Astrocyte (in vitro differentiated cells and primary cell): Measurements from ENCODE around the gene CAPN7. TPM values are rescaled to one million over a fixed set of nuclear protein-coding genes. Genes with fewer than 3 reads are reported as not detected.

Experiments used
- DNase-seq: peaks from one replicate; pipeline ENCODE4 v3.0.0-alpha.2; 2010; ENCODE audit warnings: low read depth
- FAIRE-seq: peaks from 2 replicates; lab custom pipeline; 2011; peaks lifted over from hg19 to GRCh38; lab: Jason Lieb, UNC
- H2AFZ ChIP-seq: 2 replicates; pipeline ENCODE4 v1.6.0; 2012; ENCODE audit warnings: low read depth, low read length, inconsistent platforms
- H3K27ac ChIP-seq: 2 replicates; pipeline ENCODE4 v1.5.1; 2011; ENCODE audit warnings: low read depth, low read length, inconsistent platforms
- H3K27me3 ChIP-seq: 2 replicates; pipeline ENCODE4 v1.6.0; 2011; ENCODE audit warnings: low read length, inconsistent platforms; ENCODE audit not compliant: insufficient read depth
- H3K36me3 ChIP-seq: 2 replicates; pipeline ENCODE4 v1.5.1; 2011; ENCODE audit warnings: low read length, inconsistent platforms; ENCODE audit not compliant: insufficient read depth
- H3K4me1 ChIP-seq: 2 replicates; pipeline ENCODE4 v1.5.1; 2011; ENCODE audit warnings: low read length, inconsistent platforms; ENCODE audit not compliant: insufficient read depth
- H3K4me2 ChIP-seq: 2 replicates; pipeline ENCODE4 v1.6.0; 2012; ENCODE audit warnings: low read length, inconsistent platforms
- H3K4me3 ChIP-seq: 2 replicates; pipeline ENCODE4 v1.5.1; 2011; ENCODE audit warnings: low read depth, mild to moderate bottlenecking, low read length, inconsistent platforms; ENCODE audit not compliant: insufficient read depth
- H3K79me2 ChIP-seq: 2 replicates; pipeline ENCODE4 v1.6.0; 2012; ENCODE audit warnings: mild to moderate bottlenecking, low read length, inconsistent platforms; ENCODE audit not compliant: insufficient read depth
- H3K9ac ChIP-seq: 2 replicates; pipeline ENCODE4 v1.6.0; 2012; ENCODE audit warnings: mild to moderate bottlenecking, low read length, inconsistent platforms
- H3K9me3 ChIP-seq: 2 replicates; pipeline ENCODE4 v1.5.1; 2012; ENCODE audit warnings: low read depth, mild to moderate bottlenecking, low read length, inconsistent platforms; ENCODE audit not compliant: insufficient read depth
- H4K20me1 ChIP-seq: 2 replicates; pipeline ENCODE4 v1.6.0; 2012; ENCODE audit warnings: low read length, inconsistent platforms; ENCODE audit not compliant: insufficient read depth
- H3K27ac Mint-ChIP-seq: one replicate; pipeline ENCODE4 v1.8.0; 2021; ENCODE audit warnings: mild to moderate bottlenecking, mixed read lengths; ENCODE audit not compliant: unreplicated experiment
- H3K27me3 Mint-ChIP-seq: one replicate; pipeline ENCODE4 v1.8.0; 2021; ENCODE audit warnings: low read depth, mixed read lengths; ENCODE audit not compliant: unreplicated experiment
- H3K36me3 Mint-ChIP-seq: one replicate; pipeline ENCODE4 v1.8.0; 2021; ENCODE audit warnings: low read depth, mixed read lengths; ENCODE audit not compliant: unreplicated experiment
- H3K4me1 Mint-ChIP-seq: one replicate; pipeline ENCODE4 v1.8.0; 2021; ENCODE audit warnings: low read depth, mixed read lengths; ENCODE audit not compliant: unreplicated experiment
- H3K4me3 Mint-ChIP-seq: one replicate; pipeline ENCODE4 v1.8.0; 2021; ENCODE audit warnings: mild to moderate bottlenecking, moderate library complexity, mixed read lengths; ENCODE audit not compliant: unreplicated experiment
- H3K9me3 Mint-ChIP-seq: one replicate; pipeline ENCODE4 v1.8.0; 2021; ENCODE audit warnings: mild to moderate bottlenecking, mixed read lengths; ENCODE audit not compliant: unreplicated experiment
- CTCF ChIP-seq: IDR thresholded peaks from 2 replicates; pipeline ENCODE4 v1.5.1; 2011; ENCODE audit warnings: low read depth, mild to moderate bottlenecking, inconsistent platforms, low read length, moderate library complexity; ENCODE audit not compliant: insufficient read depth
- EZH2 ChIP-seq: IDR thresholded peaks from 2 replicates; pipeline ENCODE4 v1.6.1; 2012; ENCODE audit warnings: mild to moderate bottlenecking, low read length, inconsistent platforms; ENCODE audit not compliant: insufficient read depth
- total RNA-seq: library from RNA; stranded (reverse); gene quantifications from 2 replicates; pipeline ENCODE4 v1.2.1, GENCODE V29; 2021

Gene CAPN7
- total RNA-seq, 1 donor from 2014 or later = 36.8 TPM

GRCh38 chr3:15300323-15301078 is 94.5 kb downstream of the CAPN7 start:
- H3K9me3 Mint-ChIP-seq = peaks cover 2% of the 10 kb centered on the region
- no peaks in the 10 kb centered on the region for H3K27me3 ChIP-seq
- H3K4me3 ChIP-seq = no peak overlapping the region
- peaks cover 3% of the 10 kb centered on the region for H3K36me3 ChIP-seq
- no peak overlapping the region for H3K27ac Mint-ChIP-seq
- H2AFZ ChIP-seq = no peak overlapping the region
- no peak overlapping the region for H3K4me3 Mint-ChIP-seq
- FAIRE-seq (no peak), DNase-seq (peak; percentile 81)
- H3K4me1 Mint-ChIP-seq = peaks cover 8% of the 10 kb centered on the region
- H4K20me1 ChIP-seq = peaks cover 15% of the 10 kb centered on the region
- peaks cover 17% of the 10 kb centered on the region for H3K4me1 ChIP-seq
- TF ChIP-seq CTCF (no peak), EZH2 (no peak)
- no peaks in the 10 kb centered on the region for H3K9me3 ChIP-seq
- H3K79me2 ChIP-seq = peaks cover 32% of the 10 kb centered on the region
- H3K9ac ChIP-seq = no peak overlapping the region
- peak overlapping the region; percentile 2 for H3K4me2 ChIP-seq
- peak overlapping the region; percentile 32 for H3K27ac ChIP-seq
- no peaks in the 10 kb centered on the region for H3K27me3 Mint-ChIP-seq
- H3K36me3 Mint-ChIP-seq = peaks cover 41% of the 10 kb centered on the region

GRCh38 chr3:15301761-15302160 is 95.7 kb downstream of the CAPN7 start:
- no peak for DNase-seq
- Mint-ChIP-seq H3K36me3 (peaks cover 37% of the 10 kb centered on the region), H3K27me3 (no peaks in the 10 kb centered on the region), H3K4me1 (peaks cover 10% of the 10 kb centered on the region), H3K9me3 (peaks cover 5% of the 10 kb centered on the region), H3K27ac (no peak overlapping the region), H3K4me3 (no peak overlapping the region)
- H3K9ac ChIP-seq = no peak overlapping the region
- peaks cover 13% of the 10 kb centered on the region for H3K4me1 ChIP-seq
- no peaks in the 10 kb centered on the region for H3K9me3 ChIP-seq
- H3K27me3 ChIP-seq = no peaks in the 10 kb centered on the region
- H4K20me1 ChIP-seq = peaks cover 12% of the 10 kb centered on the region
- no peak overlapping the region for H3K4me3 ChIP-seq
- TF ChIP-seq EZH2 (no peak), CTCF (no peak)
- peaks cover 34% of the 10 kb centered on the region for H3K79me2 ChIP-seq
- no peak overlapping the region for H3K4me2 ChIP-seq
- FAIRE-seq = no peak
- no peak overlapping the region for H2AFZ ChIP-seq
- no peak overlapping the region for H3K27ac ChIP-seq
- H3K36me3 ChIP-seq = peaks cover 3% of the 10 kb centered on the region

Other genes with a start within 250 kb of the CAPN7 start
- 32.9 and 38.9 TPM in 2 replicates for gene MRPS25, start 140.9 kb upstream of the CAPN7 start, total RNA-seq
- gene RBSN, start 107.1 kb upstream of the CAPN7 start, total RNA-seq = 19.6 and 20.3 TPM in 2 replicates
- 25.2 and 27.5 TPM in 2 replicates for gene SH3BP5, start 126.3 kb downstream of the CAPN7 start, total RNA-seq
- 18.9 and 19.7 TPM in 2 replicates for gene METTL6, start 221.3 kb downstream of the CAPN7 start, total RNA-seq
- 27.1 and 28.8 TPM in 2 replicates for gene EAF1, start 221.4 kb downstream of the CAPN7 start, total RNA-seq